Fibroblast of pulmonary artery (primary cell): Measurements from ENCODE around the gene ADTRP.
A peak's percentile ranks its signal among the peaks of the same experiment; 100 is the strongest.

Experiments
- DNase-seq: peaks from one replicate; pipeline ENCODE4 v3.0.0-alpha.2; 2010; ENCODE audit warnings: low read depth
- H3K4me3 ChIP-seq: replicated peaks from 2 replicates; pipeline ENCODE4 v1.5.1; 2011; ENCODE audit warnings: low read depth, mild to moderate bottlenecking, control low read depth, low read length, moderate library complexity
- CTCF ChIP-seq: IDR thresholded peaks from 2 replicates; pipeline ENCODE4 v1.5.1; 2011; ENCODE audit warnings: mild to moderate bottlenecking, control low read depth, low read length, inconsistent platforms; ENCODE audit errors: missing control alignments

Gene ADTRP

DNA sequence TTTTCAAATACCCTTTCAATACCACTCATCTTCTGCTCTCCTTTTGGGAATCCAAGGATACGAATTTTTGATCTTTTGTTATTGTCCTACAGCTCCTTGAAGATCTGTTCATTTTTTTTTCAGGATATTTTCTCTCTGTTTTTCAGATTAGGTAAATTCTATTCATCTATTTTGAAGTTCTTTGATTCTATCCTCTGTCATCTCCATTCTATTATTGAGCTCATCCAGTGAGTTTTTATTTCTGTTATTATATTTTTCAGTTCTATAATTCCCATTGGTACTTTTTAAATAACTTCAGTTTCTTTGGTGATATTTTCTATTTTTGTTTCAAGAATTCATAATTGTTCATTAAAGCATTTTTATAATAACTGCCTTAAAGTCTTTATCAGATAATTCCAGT lies 14.7 kb upstream of the ADTRP start:
- TF ChIP-seq CTCF = no peak
- no peak for DNase-seq
- no peak overlapping the region for H3K4me3 ChIP-seq

DNA sequence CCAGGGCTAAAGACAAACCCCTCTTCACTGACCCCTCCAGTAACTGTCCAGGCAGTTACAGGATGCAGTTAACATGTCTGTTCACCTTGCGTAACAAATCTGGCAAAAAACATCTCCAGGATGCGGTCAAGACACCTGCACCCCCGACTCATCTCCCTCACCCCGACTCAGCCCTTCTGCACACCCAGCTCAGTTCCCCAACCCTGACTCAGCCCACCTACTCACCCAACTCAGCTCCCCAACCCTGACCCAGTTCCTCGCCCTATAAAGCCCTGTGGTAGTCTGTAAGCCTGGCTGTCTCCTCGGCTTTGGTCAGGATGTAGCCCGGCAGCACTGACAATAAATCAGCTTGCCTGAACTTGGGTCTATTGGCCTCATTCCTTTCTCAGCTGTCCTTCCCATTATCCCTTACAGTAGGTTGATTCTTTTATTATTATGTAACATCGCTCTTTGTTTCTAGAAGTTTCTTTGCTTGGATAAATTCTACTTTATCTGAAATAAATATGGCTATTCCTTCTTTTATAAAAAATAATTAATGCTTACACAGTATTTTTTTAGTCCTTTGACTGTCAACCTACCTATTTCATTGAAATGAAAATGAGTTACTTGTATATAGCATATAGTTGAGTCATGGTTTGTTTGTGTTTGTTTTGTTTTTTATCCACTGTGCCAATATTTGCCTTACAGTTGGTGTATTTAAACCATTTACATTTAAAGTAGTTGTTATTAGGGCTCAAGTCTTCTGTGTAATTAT lies 12.9 kb upstream of the ADTRP start:
- no peak overlapping the region for H3K4me3 ChIP-seq
- DNase-seq = no peak
- TF ChIP-seq CTCF = no peak

DNA sequence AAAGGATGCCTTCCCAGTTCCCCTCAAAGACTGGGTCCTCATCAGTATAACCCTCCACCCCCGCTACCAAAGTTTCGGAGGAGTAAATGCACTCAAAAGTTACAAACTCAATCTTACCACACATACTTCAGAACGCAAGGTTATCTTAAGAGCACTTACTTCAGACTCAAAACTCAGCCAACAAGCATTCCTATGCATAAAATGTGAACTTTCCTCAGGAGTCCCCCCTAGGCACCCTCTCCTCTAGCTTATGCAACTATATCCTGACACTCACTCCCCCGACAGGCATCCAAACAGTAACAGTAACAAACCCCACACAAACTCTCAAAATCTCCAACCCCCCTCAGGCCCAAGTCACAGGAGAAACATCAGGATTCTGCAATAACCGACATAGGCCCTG lies 11.1 kb upstream of the ADTRP start:
- no peak for TF ChIP-seq CTCF
- no peak overlapping the region for H3K4me3 ChIP-seq
- no peak for DNase-seq

GRCh38 chr6:11788043-11788442 lies 9.4 kb upstream of the ADTRP start:
- DNase-seq = no peak
- H3K4me3 ChIP-seq = no peak overlapping the region
- TF ChIP-seq CTCF = no peak

DNA sequence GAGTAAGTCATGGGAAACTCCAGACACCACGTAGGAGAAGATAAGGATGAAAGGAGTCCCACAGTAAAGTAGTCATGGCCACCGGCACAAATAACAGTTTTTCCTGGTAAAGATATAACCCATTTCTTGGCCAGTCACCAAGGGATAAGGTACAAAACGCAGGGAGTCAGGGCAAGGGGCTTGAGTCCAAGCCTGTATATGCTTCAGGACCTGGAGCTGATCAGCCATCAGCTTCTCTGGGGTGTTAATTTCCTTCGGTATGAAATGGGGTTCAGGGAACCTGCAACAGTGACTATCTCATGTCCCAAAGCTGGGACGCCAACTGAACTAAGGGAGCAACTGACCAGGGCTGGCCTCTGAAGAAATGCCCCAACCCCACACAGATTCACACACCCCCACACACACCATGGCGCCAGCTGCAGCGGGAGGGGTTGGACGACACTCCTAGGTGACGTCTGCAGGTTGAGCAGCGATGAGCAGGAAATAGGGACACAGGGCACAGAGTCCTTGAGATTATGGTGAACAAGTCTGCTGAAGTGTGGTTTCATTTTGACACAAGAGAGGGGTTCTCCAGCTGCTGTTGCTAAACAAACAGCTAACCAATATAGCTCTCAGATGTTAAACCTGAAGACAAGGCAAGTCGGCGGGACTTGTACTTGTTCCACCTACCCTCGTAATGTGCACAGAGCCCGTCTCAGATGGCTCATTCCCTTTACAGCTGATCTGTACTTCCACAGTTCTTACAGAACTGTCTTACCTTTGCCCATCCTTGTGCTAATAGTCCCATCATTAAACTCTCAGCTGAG lies 7.4 kb upstream of the ADTRP start:
- H3K4me3 ChIP-seq = no peak overlapping the region
- DNase-seq = peak; percentile 44
- no peak for TF ChIP-seq CTCF

DNA sequence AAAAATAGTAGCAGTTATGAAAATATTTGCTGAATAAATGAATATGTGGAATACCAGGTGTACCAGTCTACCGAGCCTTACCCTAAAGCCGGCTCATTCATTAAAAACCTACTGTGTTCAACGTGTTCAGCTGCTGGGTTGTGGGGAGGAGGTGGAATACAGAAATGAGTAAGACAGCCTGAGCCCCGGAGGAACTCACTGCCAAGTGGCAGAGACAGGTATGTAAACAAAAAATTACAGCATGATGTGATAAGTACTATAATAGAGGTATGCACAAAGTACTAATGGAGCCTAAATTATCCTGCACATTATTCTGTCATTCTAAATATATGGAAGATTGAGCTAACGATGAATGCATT lies 6.8 kb upstream of the ADTRP start:
- no peak for TF ChIP-seq CTCF
- no peak overlapping the region for H3K4me3 ChIP-seq
- no peak for DNase-seq
